PC-9 (cell line): ENCODE data around the gene COMMD9. TPM values are rescaled to one million over a fixed set of nuclear protein-coding genes. Genes with fewer than 3 reads are reported as not detected.

ENCODE experiments used
- BruUV-seq: library from RNA; stranded (reverse); fragments of 400-500 nt; replicated peaks from 2 replicates; lab custom pipeline; 2021; lab: Mats Ljungman, UMichigan
- CTCF ChIA-PET: fragments of 300-600 bp; sonication (Branson Sonifier 250); formaldehyde crosslinking; loops from one replicate; lab custom pipeline; 2022; ENCODE audit warnings: antibody characterized with exemption; lab: Charles Lee
- POLR2A ChIA-PET: fragments of 300-600 bp; sonication (Branson Sonifier 250); formaldehyde crosslinking; loops from one replicate; lab custom pipeline; 2022; ENCODE audit warnings: antibody characterized with exemption; ENCODE audit not compliant: unreplicated experiment; lab: Charles Lee
- DNase-seq, 2 experiments: peaks; one replicate each; pipeline versions ENCODE4 v3.0.0 to v3.0.0-alpha.2; 2015 to 2022; ENCODE audit warnings: mixed read lengths in 1 of 2
- H2AFZ ChIP-seq: fragments of 200-600 bp; sonication (generic); 2 replicates; pipeline ENCODE4 v1.8.1; 2017; ENCODE audit warnings: antibody characterized with exemption
- H3F3A ChIP-seq: fragments of 200-600 bp; sonication (generic); 2 replicates; pipeline ENCODE4 v1.8.1; 2017; ENCODE audit warnings: antibody characterized with exemption, mild to moderate bottlenecking, low read depth; ENCODE audit not compliant: insufficient read depth
- H3K27ac ChIP-seq: fragments of 200-600 bp; sonication (generic); 2 replicates; pipeline ENCODE4 v1.6.1; 2016; ENCODE audit warnings: mixed run types
- H3K27me3 ChIP-seq: fragments of 200-600 bp; sonication (generic); 2 replicates; pipeline ENCODE4 v1.6.1; 2016; ENCODE audit warnings: low read depth, mixed run types; ENCODE audit not compliant: insufficient read depth
- H3K36me3 ChIP-seq: fragments of 200-600 bp; sonication (generic); 2 replicates; pipeline ENCODE4 v1.6.1; 2016; ENCODE audit warnings: low read depth, mixed run types
- H3K4me1 ChIP-seq: fragments of 200-600 bp; sonication (generic); replicated peaks from 2 replicates; pipeline ENCODE4 v1.6.1; 2016; ENCODE audit warnings: mixed run types; ENCODE audit not compliant: insufficient read depth
- H3K4me2 ChIP-seq: fragments of 200-600 bp; sonication (generic); 2 replicates; pipeline ENCODE4 v1.6.1; 2017; ENCODE audit warnings: mixed run types
- H3K4me3 ChIP-seq: fragments of 200-600 bp; sonication (generic); 2 replicates; pipeline ENCODE4 v1.6.1; 2016; ENCODE audit warnings: mixed run types
- H3K79me2 ChIP-seq: fragments of 200-600 bp; sonication (generic); 2 replicates; pipeline ENCODE4 v1.6.1; 2017; ENCODE audit warnings: low read depth, mixed run types
- H3K9me2 ChIP-seq: fragments of 200-600 bp; sonication (generic); 2 replicates; pipeline ENCODE4 v1.8.1; 2017; ENCODE audit warnings: mild to moderate bottlenecking; ENCODE audit not compliant: insufficient read depth
- H3K9me3 ChIP-seq: fragments of 200-600 bp; sonication (generic); 2 replicates; pipeline ENCODE4 v1.8.1; 2016; ENCODE audit warnings: low read depth; ENCODE audit not compliant: insufficient read depth
- H4K20me1 ChIP-seq: fragments of 200-600 bp; sonication (generic); 2 replicates; pipeline ENCODE4 v1.8.1; 2017; ENCODE audit not compliant: insufficient read depth
- CTCF ChIP-seq: fragments of 200-600 bp; sonication (generic); conservative IDR thresholded peaks from 2 replicates; pipeline ENCODE4 v1.6.1; 2017; ENCODE audit warnings: mixed run types, antibody characterized with exemption, mild to moderate bottlenecking, moderate library complexity
- EZH2 ChIP-seq: fragments of 200-600 bp; sonication (generic); IDR thresholded peaks from 2 replicates; pipeline ENCODE4 v1.8.0; 2017; ENCODE audit warnings: antibody characterized with exemption, low read depth
- intact Hi-C: fragments of 100-400 bp; cut with micrococcal nuclease; formaldehyde crosslinking; loops from one replicate; pipeline ENCODE4 v1.10.0; 2022; ENCODE audit not compliant: unreplicated experiment
- total RNA-seq: library from RNA; stranded (reverse); gene quantifications from 2 replicates; pipeline ENCODE4 v1.2.3, GENCODE V29; 2021

The COMMD9 gene
- total RNA-seq, 1 experiment from 2014 or later = 77.5 TPM

GRCh38 chr11:36224209-36224882, 64.9 kb downstream of the COMMD9 start:
- Histone ChIP-seq H3F3A (no peaks in the 10 kb centered on the region), H3K79me2 (no peaks in the 10 kb centered on the region), H2AFZ (no peak overlapping the region), H3K9me2 (no peaks in the 10 kb centered on the region), H3K4me2 (no peak overlapping the region), H3K4me1 (no peaks in the 10 kb centered on the region), H3K9me3 (peaks cover 10% of the 10 kb centered on the region), H3K27ac (no peak overlapping the region), H3K36me3 (0 out of 2 replicates have a peak, but pooled peaks cover 3% of the 10 kb centered on the region), H4K20me1 (no peaks in the 10 kb centered on the region), H3K27me3 (no peaks in the 10 kb centered on the region), H3K4me3 (no peak overlapping the region)
- POLR2A ChIA-PET = no interaction called here
- intact Hi-C loops = no loop called here
- no peak for DNase-seq
- CTCF ChIA-PET = interaction anchor here (0.6 kb wide), 1 partner anchor 51 kb away, joined by 6 read pairs; no protein-coding TSS in a partner anchor
- TF ChIP-seq EZH2 = no peak
- no peak for TF ChIP-seq CTCF
- no TSS peak for BruUV-seq

- no peak for DNase-seq
- Histone ChIP-seq H3K9me2 (no peaks in the 10 kb centered on the region), H3F3A (no peaks in the 10 kb centered on the region), H2AFZ (no peak overlapping the region), H3K79me2 (no peaks in the 10 kb centered on the region), H3K4me3 (no peak overlapping the region), H3K9me3 (peaks cover 11% of the 10 kb centered on the region), H3K27ac (no peak overlapping the region), H4K20me1 (no peaks in the 10 kb centered on the region), H3K27me3 (no peaks in the 10 kb centered on the region), H3K4me2 (no peak overlapping the region), H3K36me3 (0 out of 2 replicates have a peak, but pooled peaks cover 3% of the 10 kb centered on the region), H3K4me1 (no peaks in the 10 kb centered on the region)
- BruUV-seq = no TSS peak
- ChIA-PET POLR2A (no interaction called here), CTCF (no interaction called here)
- TF ChIP-seq EZH2 (no peak), CTCF (no peak)
- intact Hi-C loops = no loop called here
Measured at GRCh38 chr11:36222831-36223635, 66.2 kb downstream of the COMMD9 start.

Other genes starting within 250 kb of the COMMD9 start
- gene PRR5L, start 6.9 kb upstream of the COMMD9 start, total RNA-seq = 4.9 and 5.1 TPM in 2 replicates
- gene TRAF6, start 220.8 kb upstream of the COMMD9 start, total RNA-seq = 8.0 and 9.2 TPM in 2 replicates